Esophagus mucosa (tissue), 1 donor: ENCODE results near the gene ABCC10. TPM values are rescaled to one million over a fixed set of nuclear protein-coding genes. Genes with fewer than 3 reads are reported as not detected.
"Not testable (repeated sequence)": the region's sequence is repeated elsewhere in the genome, so short reads cannot be mapped to it uniquely, and the experiment has no call there.

Experiments used
- ATAC-seq: fragments of 200-7000 bp; cut with Tn5 transposase; one replicate; pipeline ENCODE4 v1.9.1; 2020
- total RNA-seq: library from RNA; stranded (reverse); gene quantifications from one replicate; pipeline ENCODE4 v1.2.4, GENCODE V29; 2023
- donor health status: DM: yes; HTN: yes; CAD: no.

Gene ABCC10
- total RNA-seq, 1 donor from 2014 or later, result 18.3 TPM

GRCh38 chr6:43413002-43413401 lies 14.3 kb upstream of the ABCC10 start:
- ATAC-seq, result no peak

- not testable (repeated sequence) for ATAC-seq
These were observed 12.1 kb upstream of the ABCC10 start for GRCh38 chr6:43415275-43415674.

- ATAC-seq, result no peak
These were observed 10.4 kb upstream of the ABCC10 start for GRCh38 chr6:43416935-43417334.

- no peak for ATAC-seq
These were observed 7.2 kb upstream of the ABCC10 start for GRCh38 chr6:43420012-43420709.

- ATAC-seq, result no peak
These were observed 5.5 kb upstream of the ABCC10 start for GRCh38 chr6:43421831-43422230.

GRCh38 chr6:43425083-43425482 lies 2.3 kb upstream of the ABCC10 start:
- not testable (repeated sequence) for ATAC-seq

- no peak for ATAC-seq
These were observed 374 bp upstream of the ABCC10 start for GRCh38 chr6:43426928-43427405.

GRCh38 chr6:43428112-43428570 lies 800 bp downstream of the ABCC10 start:
- no peak for ATAC-seq

- ATAC-seq, result no peak
These were observed 1.5 kb downstream of the ABCC10 start for GRCh38 chr6:43428874-43429273.

- no peak for ATAC-seq
These were observed 4.9 kb downstream of the ABCC10 start for GRCh38 chr6:43432009-43432945.

- ATAC-seq, result no peak
These were observed 5.8 kb downstream of the ABCC10 start for GRCh38 chr6:43433148-43433547.

GRCh38 chr6:43434001-43434840 lies 6.9 kb downstream of the ABCC10 start:
- no peak for ATAC-seq

- no peak for ATAC-seq
These were observed 7.6 kb downstream of the ABCC10 start for GRCh38 chr6:43434943-43435342.

- ATAC-seq, result peak; percentile 35
These were observed 8.5 kb downstream of the ABCC10 start for GRCh38 chr6:43435682-43436437.

GRCh38 chr6:43436577-43437282 lies 9.4 kb downstream of the ABCC10 start:
- peak; percentile 87 for ATAC-seq

- no peak for ATAC-seq
These were observed 10.4 kb downstream of the ABCC10 start for GRCh38 chr6:43437700-43438099.

GRCh38 chr6:43442935-43443334 lies 15.6 kb downstream of the ABCC10 start:
- no peak for ATAC-seq

- no peak for ATAC-seq
These were observed 16.7 kb downstream of the ABCC10 start for GRCh38 chr6:43444036-43444435.

- ATAC-seq, result no peak
These were observed 17.2 kb downstream of the ABCC10 start for GRCh38 chr6:43444582-43444981.

- ATAC-seq, result no peak
These were observed 18.2 kb downstream of the ABCC10 start for GRCh38 chr6:43445576-43445975.

GRCh38 chr6:43447604-43448003 lies 20.3 kb downstream of the ABCC10 start:
- ATAC-seq, result no peak
